CD14-positive monocyte (primary cell): ENCODE measurements around the gene PPP1R13B. TPM values are rescaled to one million over a fixed set of nuclear protein-coding genes. Genes with fewer than 3 reads are reported as not detected.

Source experiments
- DNase-seq, 3 donors: peaks; one replicate each; pipeline ENCODE4 v3.0.0-alpha.2; 2011 to 2022
- H2AFZ ChIP-seq: 2 replicates; pipeline ENCODE4 v1.6.0; 2012; ENCODE audit warnings: mild to moderate bottlenecking, low read depth, low read length, inconsistent platforms; ENCODE audit not compliant: insufficient read depth, poor library complexity, severe bottlenecking
- H3K27ac ChIP-seq, 2 donors: 1 replicate in 1 of 2; 2 replicates in 1 of 2; pipeline ENCODE4 v1.5.1; 2012 to 2013; ENCODE audit warnings: low read length in 2 of 2, control low read depth in 1 of 2, inconsistent platforms in 1 of 2, low read depth in 1 of 2, mild to moderate bottlenecking in 1 of 2
- H3K27me3 ChIP-seq, 2 donors: one replicate each; pipeline versions ENCODE4 v1.6.0 to v1.6.1; 2011 to 2013; ENCODE audit warnings: low read length in 2 of 2; ENCODE audit not compliant: control insufficient read depth in 2 of 2, insufficient read depth in 2 of 2
- H3K36me3 ChIP-seq, 2 donors: replicated peaks in 1 of 2; 1 replicate in 1 of 2; 2 replicates in 1 of 2; pipeline versions ENCODE4 v1.5.1 to v1.6.1; 2012 to 2013; ENCODE audit warnings: low read length in 2 of 2, control low read depth in 1 of 2, inconsistent platforms in 1 of 2, mild to moderate bottlenecking in 1 of 2; ENCODE audit not compliant: insufficient read depth in 2 of 2, control insufficient read depth in 1 of 2
- H3K4me1 ChIP-seq, 2 donors: 1 replicate in 1 of 2; 2 replicates in 1 of 2; pipeline versions ENCODE4 v1.5.1 to v1.6.1; 2012 to 2013; ENCODE audit warnings: low read length in 2 of 2, control low read depth in 1 of 2, inconsistent platforms in 1 of 2, mild to moderate bottlenecking in 1 of 2, moderate library complexity in 1 of 2; ENCODE audit not compliant: insufficient read depth in 2 of 2, control insufficient read depth in 1 of 2
- H3K4me2 ChIP-seq: replicated peaks from 2 replicates; pipeline ENCODE3; 2012; ENCODE audit warnings: low read length, moderate library complexity, mild to moderate bottlenecking; ENCODE audit not compliant: poor library complexity, severe bottlenecking; ENCODE audit errors: extremely low read depth
- H3K4me3 ChIP-seq, 3 experiments: fragments of 200-600 bp in 1 of 3; sonication (generic) in 1 of 3; replicated peaks in 1 of 3; 1 replicate in 2 of 3; 2 replicates in 1 of 3; pipeline ENCODE4 v1.5.1; 2011 to 2013; ENCODE audit warnings: low read length in 3 of 3, mild to moderate bottlenecking in 3 of 3, control low read depth in 2 of 3, low read depth in 2 of 3, inconsistent platforms in 1 of 3, moderate library complexity in 1 of 3
- H3K79me2 ChIP-seq: 2 replicates; pipeline ENCODE4 v1.6.0; 2012; ENCODE audit warnings: mild to moderate bottlenecking, control low read depth, inconsistent platforms, low read length, moderate library complexity; ENCODE audit not compliant: insufficient read depth
- H3K9ac ChIP-seq: 2 replicates; pipeline ENCODE4 v1.6.0; 2017; ENCODE audit warnings: low read length, mild to moderate bottlenecking; ENCODE audit not compliant: insufficient read depth, poor library complexity, severe bottlenecking
- H3K9me3 ChIP-seq, 2 donors: replicated peaks in 1 of 2; 1 replicate in 1 of 2; 2 replicates in 1 of 2; pipeline versions ENCODE4 v1.5.1 to v1.6.1; 2012 to 2013; ENCODE audit warnings: low read length in 2 of 2, control low read depth in 1 of 2; ENCODE audit not compliant: control insufficient read depth in 1 of 2, insufficient read depth in 1 of 2
- H4K20me1 ChIP-seq: 2 replicates; pipeline ENCODE4 v1.6.0; 2012; ENCODE audit warnings: mild to moderate bottlenecking, low read length, control low read depth, moderate library complexity; ENCODE audit not compliant: insufficient read depth
- H3K27ac Mint-ChIP-seq, 7 donors: one replicate each; pipeline ENCODE4 v1.8.0; 2020; ENCODE audit warnings: mild to moderate bottlenecking in 7 of 7, mixed read lengths in 7 of 7, moderate library complexity in 6 of 7, inconsistent platforms in 2 of 7
- H3K27me3 Mint-ChIP-seq, 3 donors: one replicate each; pipeline ENCODE4 v1.8.0; 2021 to 2022; ENCODE audit warnings: low read depth in 3 of 3, mild to moderate bottlenecking in 3 of 3, mixed read lengths in 3 of 3, moderate library complexity in 3 of 3, inconsistent platforms in 1 of 3
- H3K36me3 Mint-ChIP-seq, 2 donors: one replicate each; pipeline ENCODE4 v1.8.0; 2020; ENCODE audit warnings: mixed read lengths in 2 of 2, inconsistent platforms in 1 of 2, mild to moderate bottlenecking in 1 of 2
- H3K4me1 Mint-ChIP-seq: one replicate; pipeline ENCODE4 v1.8.0; 2020; ENCODE audit warnings: mild to moderate bottlenecking, mixed read lengths
- H3K4me3 Mint-ChIP-seq, 2 donors: one replicate each; pipeline ENCODE4 v1.8.0; 2020; ENCODE audit warnings: mild to moderate bottlenecking in 2 of 2, mixed read lengths in 2 of 2, moderate library complexity in 1 of 2
- H3K9me3 Mint-ChIP-seq, 7 donors: one replicate each; pipeline ENCODE4 v1.8.0; 2020 to 2022; ENCODE audit warnings: mixed read lengths in 7 of 7, mild to moderate bottlenecking in 6 of 7, moderate library complexity in 6 of 7, inconsistent platforms in 2 of 7
- CTCF ChIP-seq: fragments of 200-600 bp; IDR thresholded peaks from one replicate; pipeline ENCODE4 v1.8.0; 2022; ENCODE audit warnings: antibody characterized with exemption, mild to moderate bottlenecking
- WGBS: methylation state at CpG from one replicate; pipeline ENCODE4 v1.1.5; 2013; ENCODE audit warnings: missing lambda C conversion rate; ENCODE audit not compliant: insufficient coverage; 5-methylcytosine and 5-hydroxymethylcytosine counted together
- intact Hi-C, 2 donors: fragments of 100-400 bp; cut with micrococcal nuclease; formaldehyde crosslinking; loops; one replicate each; pipeline versions ENCODE4 v1.15.0 to v1.15.1; 2023
- polyA plus RNA-seq, 3 donors: library from polyadenylated mRNA; depleted of rRNA in 1 of 3; unstranded in 2 of 3; stranded (reverse) in 1 of 3; fragments of 300-500 nt in 2 of 3; fragments of >200 nt in 1 of 3; fragmentation: Illumina TruSeq in 2 of 3; gene quantifications; 1 replicate in 2 of 3; 2 replicates in 1 of 3; pipeline ENCODE4 v1.2.3, GENCODE V29; 2012 to 2021

The PPP1R13B gene
- polyA plus RNA-seq, 3 donors, result 0.48 to 1.1 (median 0.99) TPM

GRCh38 chr14:103690332-103690731 is 157.0 kb downstream of the PPP1R13B start:
- H3K9ac ChIP-seq, result no peak overlapping the region
- Mint-ChIP-seq H3K27ac (no peak overlapping the region), H3K9me3 (peaks cover 0 to 2% (median 0%) of the 10 kb centered on the region in 7 donors), H3K4me1 (no peaks in the 10 kb centered on the region), H3K27me3 (peaks cover 0 to 1% (median 0%) of the 10 kb centered on the region in 3 donors), H3K36me3 (peaks cover 72 to 81% of the 10 kb centered on the region in 2 donors), H3K4me3 (no peak overlapping the region)
- no peak for TF ChIP-seq CTCF
- intact Hi-C loops, result no loop called here
- H2AFZ ChIP-seq, result no peak overlapping the region
- H3K27me3 ChIP-seq, result no peaks in the 10 kb centered on the region
- peaks cover 81 to 94% of the 10 kb centered on the region in 2 donors for H3K36me3 ChIP-seq
- no peak overlapping the region for H3K4me3 ChIP-seq
- 95% methylated on average over 4 of the region's 8 CpGs for WGBS
- no peaks in the 10 kb centered on the region for H3K79me2 ChIP-seq
- H3K9me3 ChIP-seq, result no peaks in the 10 kb centered on the region
- H3K4me1 ChIP-seq, result no peaks in the 10 kb centered on the region
- H3K27ac ChIP-seq, result no peak overlapping the region
- no peak for DNase-seq
- peaks cover 56% of the 10 kb centered on the region for H4K20me1 ChIP-seq
- no peak overlapping the region for H3K4me2 ChIP-seq

GRCh38 chr14:103688906-103689902 is 158.2 kb downstream of the PPP1R13B start:
- 98% methylated on average over 11 of the region's 16 CpGs for WGBS
- no peak overlapping the region for H3K27ac Mint-ChIP-seq
- H3K4me1 Mint-ChIP-seq, result no peaks in the 10 kb centered on the region

More at GRCh38 chr14:103688906-103689902, 158.2 kb downstream of the PPP1R13B start:
- peaks cover 83 to 97% of the 10 kb centered on the region in 2 donors for H3K36me3 ChIP-seq
- peaks cover 0 to 1% (median 0%) of the 10 kb centered on the region in 3 donors for H3K27me3 Mint-ChIP-seq
- no peaks in the 10 kb centered on the region for H3K27me3 ChIP-seq
- peaks cover 60% of the 10 kb centered on the region for H4K20me1 ChIP-seq
- H3K27ac ChIP-seq, result no peak overlapping the region
- H2AFZ ChIP-seq, result no peak overlapping the region
- no peaks in the 10 kb centered on the region for H3K4me1 ChIP-seq
- no peaks in the 10 kb centered on the region for H3K79me2 ChIP-seq
- intact Hi-C loops, result loop anchor here in 1 of 2 donors (10.0 kb wide), 1 partner anchor 114 kb away; no protein-coding TSS in a partner anchor
- no peak overlapping the region for H3K9ac ChIP-seq
- H3K36me3 Mint-ChIP-seq, result peaks cover 74 to 87% of the 10 kb centered on the region in 2 donors
- H3K4me3 Mint-ChIP-seq, result no peak overlapping the region
- no peak for DNase-seq
- no peak for TF ChIP-seq CTCF
- H3K4me2 ChIP-seq, result no peak overlapping the region
- peaks cover 0 to 4% (median 0%) of the 10 kb centered on the region in 7 donors for H3K9me3 Mint-ChIP-seq
- H3K9me3 ChIP-seq, result no peaks in the 10 kb centered on the region
- H3K4me3 ChIP-seq, result no peak overlapping the region
